Endothelial cell of umbilical vein (primary cell): ENCODE data around the gene PLAC1. TPM values are rescaled to one million over a fixed set of nuclear protein-coding genes. Genes with fewer than 3 reads are reported as not detected.

ENCODE experiments used
- BruUV-seq: library from RNA; stranded (reverse); fragments of 400-500 nt; replicated peaks from 2 replicates; lab custom pipeline; 2021; lab: Mats Ljungman, UMichigan
- CTCF ChIA-PET: fragments of 300-600, 350-600 bp; sonication (Branson Sonifier 250); formaldehyde crosslinking; loops from one replicate; lab custom pipeline; 2021; ENCODE audit warnings: antibody characterized with exemption, inconsistent platforms; lab: Charles Lee
- POLR2A ChIA-PET: fragments of 300-600, 350-600 bp; sonication (Branson Sonifier 250); formaldehyde crosslinking; loops from one replicate; lab custom pipeline; 2021; ENCODE audit warnings: antibody characterized with exemption, inconsistent platforms; lab: Charles Lee
- DNase-seq: peaks from one replicate; pipeline ENCODE4 v3.0.0-alpha.2; 2011; ENCODE audit warnings: low read depth, low spot score
- FAIRE-seq: peaks from 2 replicates; lab custom pipeline; 2011; peaks lifted over from hg19 to GRCh38; lab: Jason Lieb, UNC
- H2AFZ ChIP-seq: 2 replicates; pipeline ENCODE4 v1.6.0; 2012; ENCODE audit warnings: low read depth, low read length, control low read depth, inconsistent platforms
- H3K27ac ChIP-seq: 2 replicates; pipeline ENCODE4 v1.5.1; 2011; ENCODE audit warnings: low read depth, mild to moderate bottlenecking, control low read depth, low read length, moderate library complexity; ENCODE audit not compliant: insufficient read depth
- H3K27me3 ChIP-seq, 2 experiments: 2 replicates each; pipeline versions ENCODE4 v1.6.0 to v1.6.1; 2011; ENCODE audit warnings: low read length in 2 of 2, mixed read lengths in 1 of 2; ENCODE audit not compliant: control insufficient read depth in 2 of 2, insufficient read depth in 2 of 2
- H3K36me3 ChIP-seq, 2 experiments: 2 replicates in 1 of 2; 3 replicates in 1 of 2; pipeline ENCODE4 v1.5.1; 2011; ENCODE audit warnings: low read length in 2 of 2, mild to moderate bottlenecking in 1 of 2, moderate library complexity in 1 of 2; ENCODE audit not compliant: control insufficient read depth in 2 of 2, insufficient read depth in 2 of 2; ENCODE audit errors: extremely low read depth in 1 of 2
- H3K4me1 ChIP-seq: 3 replicates; pipeline ENCODE4 v1.5.1; 2011; ENCODE audit warnings: mild to moderate bottlenecking, low read length; ENCODE audit not compliant: control insufficient read depth, insufficient read depth; ENCODE audit errors: extremely low read depth
- H3K4me2 ChIP-seq: 2 replicates; pipeline ENCODE4 v1.6.1; 2011; ENCODE audit warnings: low read length, control low read depth, mixed read lengths; ENCODE audit not compliant: insufficient read depth
- H3K4me3 ChIP-seq, 3 experiments: fragments of 200-600 bp in 1 of 3; sonication (generic), shearing (Covaris generic) in 1 of 3; replicated peaks in 1 of 3; 2 replicates each; pipeline ENCODE4 v1.5.1; 2011 to 2016; ENCODE audit warnings: control low read depth in 3 of 3, low read length in 3 of 3, mild to moderate bottlenecking in 2 of 3, inconsistent platforms in 1 of 3, low read depth in 1 of 3, moderate library complexity in 1 of 3; ENCODE audit not compliant: insufficient read depth in 1 of 3
- H3K79me2 ChIP-seq: 2 replicates; pipeline ENCODE4 v1.6.0; 2012; ENCODE audit warnings: low read length, inconsistent platforms; ENCODE audit not compliant: control insufficient read depth, insufficient read depth
- H3K9ac ChIP-seq: replicated peaks from 2 replicates; pipeline ENCODE3; 2011; ENCODE audit warnings: low read length, control low read depth; ENCODE audit not compliant: insufficient read depth; ENCODE audit errors: extremely low read depth
- H3K9me1 ChIP-seq: replicated peaks from 3 replicates; pipeline ENCODE4 v1.6.0; 2011; ENCODE audit warnings: mild to moderate bottlenecking, low read length; ENCODE audit not compliant: control insufficient read depth, insufficient read depth; ENCODE audit errors: extremely low read depth
- H3K9me3 ChIP-seq: replicated peaks from 2 replicates; pipeline ENCODE4 v1.5.1; 2012; ENCODE audit warnings: low read length, inconsistent platforms; ENCODE audit not compliant: control insufficient read depth, insufficient read depth
- H4K20me1 ChIP-seq: replicated peaks from 2 replicates; pipeline ENCODE3; 2011; ENCODE audit warnings: mild to moderate bottlenecking, low read length; ENCODE audit not compliant: control insufficient read depth, insufficient read depth; ENCODE audit errors: extremely low read depth
- CTCF ChIP-seq, 2 donors: IDR thresholded peaks; 1 replicate in 1 of 2; 2 replicates in 1 of 2; pipeline ENCODE4 v1.5.1; 2011; ENCODE audit warnings: low read length in 2 of 2, mild to moderate bottlenecking in 2 of 2, moderate library complexity in 2 of 2, control low read depth in 1 of 2, inconsistent platforms in 1 of 2, low read depth in 1 of 2; ENCODE audit not compliant: insufficient read depth in 1 of 2; ENCODE audit errors: extremely low read depth in 1 of 2
- EZH2 ChIP-seq: IDR thresholded peaks from 2 replicates; pipeline ENCODE4 v1.6.1; 2012; ENCODE audit warnings: borderline replicate concordance, low read depth, mild to moderate bottlenecking, moderate library complexity, low read length, inconsistent platforms; ENCODE audit not compliant: severe bottlenecking
- FOS ChIP-seq: IDR thresholded peaks from 2 replicates; pipeline ENCODE4 v1.6.1; 2011; ENCODE audit warnings: mild to moderate bottlenecking, low read length, moderate library complexity, borderline replicate concordance; ENCODE audit not compliant: insufficient read depth
- GATA2 ChIP-seq: IDR thresholded peaks from 2 replicates; pipeline ENCODE4 v1.7.0; 2011; ENCODE audit warnings: low read depth, mild to moderate bottlenecking, moderate library complexity, mixed read lengths, low read length; ENCODE audit not compliant: insufficient read length, insufficient read depth
- JUN ChIP-seq: IDR thresholded peaks from 2 replicates; pipeline ENCODE4 v1.6.1; 2011; ENCODE audit warnings: borderline replicate concordance, low read depth; ENCODE audit not compliant: insufficient read length, insufficient read depth
- MYC ChIP-seq: IDR thresholded peaks from one replicate; pipeline ENCODE4 v1.6.1; 2011; ENCODE audit warnings: mild to moderate bottlenecking, low read depth, low read length
- POLR2A ChIP-seq: IDR thresholded peaks from 2 replicates; pipeline ENCODE4 v1.6.1; 2012; ENCODE audit warnings: low read depth, mild to moderate bottlenecking, control low read depth, low read length
- POLR2AphosphoS5 ChIP-seq: IDR thresholded peaks from 2 replicates; pipeline ENCODE4 v1.6.1; 2012; ENCODE audit warnings: low read depth, mild to moderate bottlenecking, control low read depth, low read length, moderate library complexity; ENCODE audit not compliant: insufficient read depth
- dilution Hi-C: fragments of 300-500 bp; cut with MboI; formaldehyde crosslinking; loops from one replicate; pipeline ENCODE4 v1.15.0; 2019; ENCODE audit warnings: low sequenced_read_pairs; ENCODE audit not compliant: extremely low pct_ligation_motif_present
- intact Hi-C: fragments of 100-400 bp; cut with micrococcal nuclease; formaldehyde crosslinking; loops from one replicate; pipeline ENCODE4 v1.10.0; 2022
- polyA plus RNA-seq, 4 experiments: library from polyadenylated mRNA; depleted of rRNA in 3 of 4; stranded (reverse) in 3 of 4; unstranded in 1 of 4; fragments of >200 nt; gene quantifications; 2 replicates each; pipeline versions ENCODE4 v1.2.1 to v1.2.3, GENCODE V29; 2011 to 2012; ENCODE audit warnings: missing spikeins in 1 of 4
- total RNA-seq: library from RNA; stranded (reverse); gene quantifications from 2 replicates; pipeline ENCODE4 v1.2.3, GENCODE V29; 2021
- TF ChIP-seq, protein P1 (sequence below): IDR thresholded peaks from 2 replicates; pipeline ENCODE4 v1.6.1; 2011; ENCODE audit not compliant: insufficient read depth, insufficient read length

The PLAC1 gene
- total and polyA plus RNA-seq, 2 donors (not counting 3 experiments of a cell fraction or from before 2014, with no cell fraction given), result 0.58 to 2.4 TPM

DNA sequence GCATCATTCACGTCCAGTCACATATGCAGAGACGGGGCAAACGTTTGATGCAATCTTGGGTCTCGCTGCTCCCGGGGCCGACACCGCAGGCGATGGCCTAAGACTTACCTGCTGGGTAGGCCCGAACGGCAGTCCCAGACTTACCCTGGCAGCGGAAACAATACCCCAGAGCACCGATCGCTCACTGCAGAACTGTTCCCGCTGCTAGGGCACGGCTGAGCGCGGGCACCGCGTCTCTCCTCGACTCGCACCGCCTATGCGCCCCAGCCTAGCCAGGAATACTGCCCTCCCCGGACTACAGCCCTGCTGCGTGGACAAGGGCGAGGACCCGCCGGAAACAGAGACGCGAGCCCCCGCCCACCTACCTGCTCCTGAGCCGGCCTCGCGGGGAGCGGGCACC, 112.1 kb downstream of the PLAC1 start:
- H3K4me1 ChIP-seq, result peaks cover 37% of the 10 kb centered on the region
- intact Hi-C loops, result no loop called here
- no peaks in the 10 kb centered on the region for H3K9me3 ChIP-seq
- H3K36me3 ChIP-seq, result peaks cover 0 to 8% of the 10 kb centered on the region in 2 experiments
- POLR2A ChIA-PET, result no interaction called here
- no peaks in the 10 kb centered on the region for H3K27me3 ChIP-seq
- H3K27ac ChIP-seq, result no peak overlapping the region
- H4K20me1 ChIP-seq, result no peaks in the 10 kb centered on the region
- peak overlapping the region; percentile 93 for H3K4me2 ChIP-seq
- H3K9ac ChIP-seq, result no peak overlapping the region
- peaks cover 19% of the 10 kb centered on the region for H3K79me2 ChIP-seq
- CTCF ChIA-PET, result interaction anchor here (1.4 kb wide), 1 partner anchor 25 kb away, joined by 3 read pairs; no protein-coding TSS in a partner anchor
- BruUV-seq, result no TSS peak
- no peak for DNase-seq
- dilution Hi-C loops, result no loop called here
- H3K9me1 ChIP-seq, result no peaks in the 10 kb centered on the region
- peak overlapping the region in 1 of 3 experiments; percentile 80 for H3K4me3 ChIP-seq
- no peak overlapping the region for H2AFZ ChIP-seq
- TF ChIP-seq MYC, result no peak
- no peak for TF ChIP-seq EZH2
- no peak for TF ChIP-seq FOS
- no peak for TF ChIP-seq JUN
- TF ChIP-seq GATA2, result no peak
- no peak for TF ChIP-seq POLR2AphosphoS5
- TF ChIP-seq, protein P1, sequence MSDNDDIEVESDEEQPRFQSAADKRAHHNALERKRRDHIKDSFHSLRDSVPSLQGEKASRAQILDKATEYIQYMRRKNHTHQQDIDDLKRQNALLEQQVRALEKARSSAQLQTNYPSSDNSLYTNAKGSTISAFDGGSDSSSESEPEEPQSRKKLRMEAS, result no peak
- no peak for TF ChIP-seq CTCF (IDR thresholded peaks at IDR 0.05; ENCODE audit: extremely low read depth in 1 of 2, insufficient read depth in 1 of 2, low read depth in 1 of 2, low read length in 2 of 2)
- TF ChIP-seq POLR2A, result no peak
- FAIRE-seq, result no peak
